Measurements from ENCODE around the gene PHF10. TPM values are rescaled to one million over a fixed set of nuclear protein-coding genes. Genes with fewer than 3 reads are reported as not detected.
A peak's percentile ranks its signal among the peaks of the same experiment; 100 is the strongest.

The PHF10 gene
- total RNA-seq, 1 donor from 2014 or later, result 46.1 TPM

DNA sequence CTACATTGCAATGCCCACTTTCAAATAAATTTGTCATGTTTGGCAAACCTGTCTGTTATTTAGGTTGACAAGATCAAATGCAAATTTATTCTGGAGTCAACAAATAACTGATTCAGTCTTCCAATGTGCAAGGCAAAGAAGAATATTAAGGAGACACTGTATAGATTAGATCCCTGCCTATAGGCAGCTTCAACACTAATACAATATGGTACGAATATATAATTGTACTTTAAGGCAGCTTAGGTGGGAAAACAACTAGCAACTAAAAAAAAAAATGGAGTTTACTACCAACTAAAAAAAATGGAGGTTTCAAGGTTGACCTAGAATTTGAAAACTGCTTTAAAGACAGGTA is 1.7 kb upstream of the PHF10 start:
- no peaks in the 10 kb centered on the region for H3K27me3 ChIP-seq
- TF ChIP-seq, protein P1, sequence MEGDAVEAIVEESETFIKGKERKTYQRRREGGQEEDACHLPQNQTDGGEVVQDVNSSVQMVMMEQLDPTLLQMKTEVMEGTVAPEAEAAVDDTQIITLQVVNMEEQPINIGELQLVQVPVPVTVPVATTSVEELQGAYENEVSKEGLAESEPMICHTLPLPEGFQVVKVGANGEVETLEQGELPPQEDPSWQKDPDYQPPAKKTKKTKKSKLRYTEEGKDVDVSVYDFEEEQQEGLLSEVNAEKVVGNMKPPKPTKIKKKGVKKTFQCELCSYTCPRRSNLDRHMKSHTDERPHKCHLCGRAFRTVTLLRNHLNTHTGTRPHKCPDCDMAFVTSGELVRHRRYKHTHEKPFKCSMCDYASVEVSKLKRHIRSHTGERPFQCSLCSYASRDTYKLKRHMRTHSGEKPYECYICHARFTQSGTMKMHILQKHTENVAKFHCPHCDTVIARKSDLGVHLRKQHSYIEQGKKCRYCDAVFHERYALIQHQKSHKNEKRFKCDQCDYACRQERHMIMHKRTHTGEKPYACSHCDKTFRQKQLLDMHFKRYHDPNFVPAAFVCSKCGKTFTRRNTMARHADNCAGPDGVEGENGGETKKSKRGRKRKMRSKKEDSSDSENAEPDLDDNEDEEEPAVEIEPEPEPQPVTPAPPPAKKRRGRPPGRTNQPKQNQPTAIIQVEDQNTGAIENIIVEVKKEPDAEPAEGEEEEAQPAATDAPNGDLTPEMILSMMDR (IDR thresholded peaks at IDR 0.05), result no peak
- peaks cover 16% of the 10 kb centered on the region for H3K4me1 ChIP-seq
- H3K9me3 ChIP-seq, result no peaks in the 10 kb centered on the region
- no peak for ATAC-seq
- DNase-seq, result no peak
- no peaks in the 10 kb centered on the region for H3K36me3 ChIP-seq
- intact Hi-C loops (cut with DNase I), result no loop called here
- no peak overlapping the region for H3K4me3 ChIP-seq
- no peak overlapping the region for H3K27ac ChIP-seq

DNA sequence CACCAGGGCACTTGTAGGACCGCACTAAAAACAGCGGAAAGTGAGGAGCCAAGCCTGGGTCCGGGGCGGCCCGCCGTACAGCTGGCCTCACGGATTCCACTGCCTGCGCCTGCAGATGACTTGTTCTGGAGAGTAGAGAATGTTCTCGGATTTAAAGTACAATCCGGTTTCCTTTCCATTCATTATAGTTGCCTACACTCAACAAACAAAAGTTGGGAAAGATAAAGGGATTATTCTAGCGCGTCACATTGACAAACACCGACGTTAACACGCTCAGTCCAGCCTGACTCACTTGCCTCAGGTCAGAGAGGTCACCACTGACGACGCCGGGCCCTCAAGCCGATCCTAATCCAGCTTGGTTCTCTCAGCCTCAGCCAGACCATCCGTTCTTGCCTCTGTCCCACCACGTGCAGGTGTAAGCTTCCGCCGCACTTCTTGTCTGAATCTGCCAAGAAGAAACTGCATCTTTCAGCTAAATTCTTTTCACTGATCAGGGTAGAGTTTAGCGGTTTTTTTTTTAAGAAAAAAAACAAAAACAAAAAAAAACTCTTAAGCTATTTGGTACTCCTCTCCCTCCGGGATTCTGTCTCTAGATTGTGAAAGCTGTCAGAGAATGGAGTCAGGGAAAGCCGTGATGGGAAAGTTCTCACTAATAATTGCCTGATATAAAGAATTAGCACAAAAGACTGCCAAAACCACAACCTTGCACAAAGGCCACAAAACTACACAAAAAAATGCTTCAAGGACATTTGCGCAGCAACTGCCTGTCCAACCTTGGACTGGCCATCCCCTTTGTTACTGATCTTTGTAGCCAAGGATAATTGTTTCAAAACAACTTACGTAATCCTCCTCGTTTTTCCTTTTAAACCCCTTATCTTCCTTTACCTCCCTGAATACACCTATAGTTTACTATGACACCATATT is 1.1 kb upstream of the PHF10 start:
- TF ChIP-seq, protein P1 (IDR thresholded peaks at IDR 0.05), result no peak
- no peaks in the 10 kb centered on the region for H3K27me3 ChIP-seq
- H3K27ac ChIP-seq, result peak overlapping the region; percentile 90
- H3K4me1 ChIP-seq, result peaks cover 16% of the 10 kb centered on the region
- H3K4me3 ChIP-seq, result peak overlapping the region; percentile 69
- intact Hi-C loops (cut with DNase I), result no loop called here
- DNase-seq, result peak; percentile 75
- no peaks in the 10 kb centered on the region for H3K36me3 ChIP-seq
- ATAC-seq, result peak; percentile 48
- H3K9me3 ChIP-seq, result no peaks in the 10 kb centered on the region

DNA sequence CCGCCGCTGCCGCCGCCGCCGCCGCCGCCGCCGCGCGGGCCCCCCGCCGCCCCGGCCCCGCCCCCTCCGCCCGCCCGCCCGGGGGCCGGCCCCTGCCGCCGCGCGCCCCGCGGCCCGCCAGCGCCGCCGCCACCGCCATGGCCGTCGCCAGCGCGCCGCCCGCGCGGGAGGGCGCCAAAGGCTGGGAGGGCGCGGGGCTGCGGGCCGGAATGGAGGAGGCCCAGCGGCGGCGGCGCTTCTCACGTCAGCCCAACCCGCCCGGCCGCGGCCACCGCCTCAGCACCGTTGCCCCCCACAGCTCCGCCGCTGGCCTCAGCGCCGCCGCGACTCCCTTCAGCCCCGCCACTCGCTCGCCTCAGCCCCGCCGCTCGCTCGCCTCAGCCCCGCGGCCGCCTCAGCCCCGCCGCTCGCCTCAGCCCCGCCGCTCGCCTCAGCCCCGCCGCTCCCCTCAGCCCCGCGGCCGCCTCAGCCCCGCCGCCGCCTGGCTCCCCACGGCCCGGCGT is 258 bp downstream of the PHF10 start:
- intact Hi-C loops (cut with DNase I), result no loop called here
- Histone ChIP-seq H3K27ac (no peak overlapping the region), H3K4me1 (peaks cover 16% of the 10 kb centered on the region), H3K36me3 (no peaks in the 10 kb centered on the region), H3K27me3 (no peaks in the 10 kb centered on the region), H3K4me3 (peak overlapping the region; percentile 32), H3K9me3 (no peaks in the 10 kb centered on the region)
- TF ChIP-seq, protein P1 (IDR thresholded peaks at IDR 0.05), result no peak
- ATAC-seq, result peak; percentile 52
- peak; percentile 73 for DNase-seq

DNA sequence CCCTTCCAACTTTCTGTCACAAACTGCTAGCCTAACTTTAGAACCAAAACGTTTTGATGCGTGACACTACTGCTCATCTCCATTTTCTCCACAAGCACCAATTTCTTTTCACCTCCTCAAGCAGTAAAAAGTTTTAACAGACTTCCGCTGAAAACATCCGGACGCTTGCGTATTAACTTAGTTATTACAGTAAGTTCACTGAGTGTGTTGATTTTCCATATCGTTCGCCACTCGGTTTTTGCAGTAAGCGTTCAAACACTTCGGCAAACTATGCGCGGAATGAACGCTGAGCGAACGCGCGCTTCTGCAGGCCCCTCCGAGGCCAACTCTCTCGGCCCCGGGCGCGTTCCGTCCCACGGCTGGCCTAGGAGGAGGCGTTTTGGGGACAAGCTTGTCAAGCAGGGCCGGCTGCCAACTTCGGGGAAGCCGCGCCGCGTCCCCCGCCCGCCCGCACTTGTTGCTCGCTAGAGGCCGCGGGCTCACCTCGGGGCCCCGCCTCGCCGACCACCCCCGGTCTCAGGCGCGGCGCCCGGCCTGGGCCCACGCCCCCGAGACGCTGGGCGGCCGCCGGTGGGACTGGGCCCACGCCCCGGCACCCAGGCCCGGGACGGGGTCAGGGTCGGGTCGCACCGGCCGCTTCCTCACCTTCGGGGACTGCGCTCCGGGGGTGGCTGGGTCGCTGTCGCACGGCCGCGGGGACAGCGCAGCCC is 945 bp downstream of the PHF10 start:
- TF ChIP-seq, protein P1 (IDR thresholded peaks at IDR 0.05), result no peak
- Histone ChIP-seq H3K36me3 (no peaks in the 10 kb centered on the region), H3K27me3 (no peaks in the 10 kb centered on the region), H3K4me3 (peak overlapping the region; percentile 71), H3K4me1 (peaks cover 16% of the 10 kb centered on the region), H3K9me3 (no peaks in the 10 kb centered on the region), H3K27ac (peak overlapping the region; percentile 85)
- DNase-seq (peak; percentile 91), ATAC-seq (peak; percentile 74)
- intact Hi-C loops (cut with DNase I), result no loop called here

DNA sequence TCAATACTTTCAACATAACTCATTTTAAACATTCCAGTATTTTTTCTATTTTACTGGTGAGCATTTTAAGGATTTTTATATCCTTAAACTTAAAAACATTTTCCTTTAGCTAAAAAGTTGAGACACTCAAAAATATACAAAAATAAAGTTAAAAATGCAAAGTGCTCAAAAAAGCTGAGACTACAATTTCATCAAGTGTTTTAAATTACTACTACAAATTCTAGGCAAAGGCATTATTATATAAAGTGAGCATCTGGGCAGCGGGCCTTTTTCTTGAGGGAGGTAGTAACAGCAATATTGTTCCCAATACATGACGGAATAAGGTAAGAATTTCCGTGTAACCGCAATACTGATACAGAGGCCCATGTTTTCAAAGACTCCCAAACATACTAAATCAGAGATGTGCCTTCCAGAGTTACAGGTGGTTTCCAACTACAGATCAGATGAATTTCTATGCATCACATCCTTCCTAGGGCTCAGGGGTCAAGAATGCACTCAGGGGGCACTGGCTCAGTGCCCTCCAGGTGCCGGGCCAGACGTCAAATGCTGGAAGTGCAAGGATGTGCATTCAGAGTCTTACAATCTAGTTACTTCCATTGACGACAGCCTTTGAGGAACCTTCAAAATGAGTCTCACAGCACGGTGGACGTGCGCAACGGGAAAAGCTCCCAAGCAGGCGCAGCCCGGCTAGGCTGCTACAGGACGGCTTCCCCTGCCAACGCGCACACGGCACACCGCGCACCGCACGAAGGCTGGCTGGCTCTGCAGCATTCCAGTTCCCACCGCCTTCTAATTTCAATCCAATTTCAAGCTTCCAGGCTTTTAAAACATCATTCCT is 1.7 kb downstream of the PHF10 start:
- Histone ChIP-seq H3K9me3 (no peaks in the 10 kb centered on the region), H3K4me1 (peaks cover 16% of the 10 kb centered on the region), H3K4me3 (peak overlapping the region; percentile 71), H3K36me3 (no peaks in the 10 kb centered on the region), H3K27ac (peak overlapping the region; percentile 85), H3K27me3 (no peaks in the 10 kb centered on the region)
- TF ChIP-seq, protein P1 (IDR thresholded peaks at IDR 0.05), result no peak
- DNase-seq, result peak; percentile 77
- intact Hi-C loops (cut with DNase I), result no loop called here
- ATAC-seq, result peak; percentile 56

All from upper lobe of right lung (tissue), 1 donor.